Calu3 (cell line): ENCODE results near the gene PTPN9. TPM values are rescaled to one million over a fixed set of nuclear protein-coding genes. Genes with fewer than 3 reads are reported as not detected.

Experiments used
- BruUV-seq: library from RNA; stranded (reverse); fragments of 400-500 nt; replicated peaks from 2 replicates; lab custom pipeline; 2021; lab: Mats Ljungman, UMichigan
- CTCF ChIA-PET: fragments of 300-600 bp; sonication (Branson Sonifier 250); formaldehyde crosslinking; loops from one replicate; lab custom pipeline; 2022; ENCODE audit warnings: antibody characterized with exemption; lab: Charles Lee
- DNase-seq: peaks from one replicate; pipeline ENCODE4 v3.0.0; 2022
- H3K27ac Mint-ChIP-seq: one replicate; pipeline ENCODE4 v1.8.0; 2022; ENCODE audit warnings: mixed read lengths; ENCODE audit not compliant: unreplicated experiment
- H3K27me3 Mint-ChIP-seq: one replicate; pipeline ENCODE4 v1.8.0; 2022; ENCODE audit warnings: mixed read lengths; ENCODE audit not compliant: unreplicated experiment
- H3K36me3 Mint-ChIP-seq: one replicate; pipeline ENCODE4 v1.8.0; 2022; ENCODE audit warnings: mild to moderate bottlenecking, moderate library complexity, mixed read lengths; ENCODE audit not compliant: insufficient read depth, unreplicated experiment
- H3K4me1 Mint-ChIP-seq: one replicate; pipeline ENCODE4 v1.8.0; 2022; ENCODE audit warnings: mild to moderate bottlenecking, low read depth, mixed read lengths; ENCODE audit not compliant: unreplicated experiment
- H3K4me3 Mint-ChIP-seq: one replicate; pipeline ENCODE4 v1.8.0; 2022; ENCODE audit warnings: mild to moderate bottlenecking, low read depth, moderate library complexity, mixed read lengths; ENCODE audit not compliant: unreplicated experiment
- H3K9me3 Mint-ChIP-seq: one replicate; pipeline ENCODE4 v1.8.0; 2022; ENCODE audit warnings: low read depth, mixed read lengths; ENCODE audit not compliant: unreplicated experiment
- intact Hi-C: fragments of 100-400 bp; cut with micrococcal nuclease; formaldehyde crosslinking; loops from one replicate; pipeline ENCODE4 v1.10.0; 2022; ENCODE audit not compliant: unreplicated experiment
- total RNA-seq: library from RNA; stranded (reverse); gene quantifications from 2 replicates; pipeline ENCODE4 v1.2.3, GENCODE V29; 2022
- TF ChIP-seq, protein P1 (sequence below): fragments of 200-600 bp; IDR thresholded peaks from one replicate; pipeline ENCODE4 v1.8.0; 2022; ENCODE audit warnings: antibody characterized with exemption; ENCODE audit not compliant: unreplicated experiment

The PTPN9 gene
- total RNA-seq, 1 experiment from 2014 or later = 30.8 TPM

- TF ChIP-seq, protein P1, sequence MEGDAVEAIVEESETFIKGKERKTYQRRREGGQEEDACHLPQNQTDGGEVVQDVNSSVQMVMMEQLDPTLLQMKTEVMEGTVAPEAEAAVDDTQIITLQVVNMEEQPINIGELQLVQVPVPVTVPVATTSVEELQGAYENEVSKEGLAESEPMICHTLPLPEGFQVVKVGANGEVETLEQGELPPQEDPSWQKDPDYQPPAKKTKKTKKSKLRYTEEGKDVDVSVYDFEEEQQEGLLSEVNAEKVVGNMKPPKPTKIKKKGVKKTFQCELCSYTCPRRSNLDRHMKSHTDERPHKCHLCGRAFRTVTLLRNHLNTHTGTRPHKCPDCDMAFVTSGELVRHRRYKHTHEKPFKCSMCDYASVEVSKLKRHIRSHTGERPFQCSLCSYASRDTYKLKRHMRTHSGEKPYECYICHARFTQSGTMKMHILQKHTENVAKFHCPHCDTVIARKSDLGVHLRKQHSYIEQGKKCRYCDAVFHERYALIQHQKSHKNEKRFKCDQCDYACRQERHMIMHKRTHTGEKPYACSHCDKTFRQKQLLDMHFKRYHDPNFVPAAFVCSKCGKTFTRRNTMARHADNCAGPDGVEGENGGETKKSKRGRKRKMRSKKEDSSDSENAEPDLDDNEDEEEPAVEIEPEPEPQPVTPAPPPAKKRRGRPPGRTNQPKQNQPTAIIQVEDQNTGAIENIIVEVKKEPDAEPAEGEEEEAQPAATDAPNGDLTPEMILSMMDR = no peak
- CTCF ChIA-PET = interaction anchor here (2.1 to 7.0 kb wide), 2 partner anchors 11 to 89 kb away, joined by 5 to 83 read pairs; partner anchors contain the start of gene MAN2C1
- no peak for DNase-seq
- Mint-ChIP-seq H3K9me3 (no peaks in the 10 kb centered on the region), H3K27me3 (no peaks in the 10 kb centered on the region), H3K27ac (peak overlapping the region; percentile 78), H3K4me3 (peak overlapping the region; percentile 99), H3K36me3 (peaks cover 48% of the 10 kb centered on the region), H3K4me1 (peaks cover 27% of the 10 kb centered on the region)
- no TSS peak for BruUV-seq
- intact Hi-C loops = no loop called here
These were observed 122.4 kb downstream of the PTPN9 start for GRCh38 chr15:75456710-75457109.

DNA sequence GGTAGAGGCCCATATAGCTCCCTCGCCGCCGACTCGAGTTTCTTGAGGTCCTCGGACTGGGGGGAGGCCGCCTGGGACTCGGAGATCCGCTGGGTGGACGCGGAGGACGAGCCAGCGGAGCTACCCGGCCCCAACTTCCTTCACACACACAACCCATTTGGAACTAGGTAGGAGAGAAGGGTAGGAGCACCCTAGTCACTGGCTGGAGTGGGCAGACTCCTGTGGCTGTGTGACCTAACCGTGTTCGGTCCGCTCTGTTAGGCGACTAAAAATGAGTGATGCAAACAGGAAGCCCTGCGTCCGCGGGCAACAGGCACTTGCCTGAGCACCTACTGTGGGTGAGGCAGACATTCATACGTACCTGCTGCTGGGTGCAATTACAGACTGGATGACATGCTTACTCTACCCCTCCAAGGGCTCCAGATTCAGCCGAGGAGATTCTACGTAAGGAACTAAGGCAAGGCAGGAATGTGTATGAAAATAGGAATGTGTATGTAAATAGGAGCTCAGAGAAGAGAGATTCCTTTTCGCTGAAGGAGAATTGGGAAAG, 123.1 kb downstream of the PTPN9 start:
- Mint-ChIP-seq H3K4me1 (peaks cover 24% of the 10 kb centered on the region), H3K36me3 (peaks cover 54% of the 10 kb centered on the region), H3K27me3 (no peaks in the 10 kb centered on the region), H3K27ac (peak overlapping the region; percentile 78), H3K4me3 (peak overlapping the region; percentile 99), H3K9me3 (no peaks in the 10 kb centered on the region)
- DNase-seq = peak; percentile 49
- no TSS peak for BruUV-seq
- intact Hi-C loops = no loop called here
- TF ChIP-seq, protein P1 = no peak
- CTCF ChIA-PET = interaction anchor here (0.6 to 7.0 kb wide), 5 partner anchors 9 to 184 kb away, joined by 3 to 83 read pairs (median 5); partner anchors contain the start of genes IMP3 and MAN2C1

DNA sequence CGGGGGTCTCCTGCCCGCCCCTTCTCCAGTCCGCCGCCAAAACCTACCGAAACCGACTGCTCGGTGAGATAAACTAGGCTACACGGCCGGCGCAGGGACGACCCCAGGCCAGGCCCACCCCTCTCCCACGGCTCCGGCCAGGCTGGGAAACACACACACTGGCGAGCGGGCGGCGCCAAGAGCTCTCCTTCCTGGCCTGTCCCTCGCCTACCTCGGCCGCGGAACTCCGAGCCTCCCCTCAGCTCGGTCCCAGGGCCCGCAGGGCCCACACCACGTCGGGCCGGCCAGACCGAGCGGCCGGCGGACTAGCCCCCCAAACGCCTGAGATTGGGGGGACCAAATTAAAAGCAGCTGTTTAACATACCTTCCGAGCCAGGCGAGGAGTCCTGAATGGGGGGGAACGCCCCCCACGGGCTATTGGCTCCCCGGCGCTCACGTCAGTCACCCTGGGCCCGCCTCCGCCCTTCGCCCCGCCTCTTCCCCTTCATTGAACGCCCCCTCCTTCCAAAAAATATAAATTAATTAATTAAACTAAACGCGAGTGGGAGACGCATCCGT, 123.6 kb downstream of the PTPN9 start:
- no TSS peak for BruUV-seq
- H3K36me3 Mint-ChIP-seq = peaks cover 60% of the 10 kb centered on the region
- peak overlapping the region; percentile 99 for H3K4me3 Mint-ChIP-seq
- H3K9me3 Mint-ChIP-seq = no peaks in the 10 kb centered on the region
- peaks cover 18% of the 10 kb centered on the region for H3K4me1 Mint-ChIP-seq
- H3K27me3 Mint-ChIP-seq = no peaks in the 10 kb centered on the region
- intact Hi-C loops = no loop called here
- CTCF ChIA-PET = interaction anchor here (0.6 to 7.0 kb wide), 6 partner anchors 9 to 185 kb away, joined by 3 to 83 read pairs (median 4); partner anchors contain the start of genes IMP3 and MAN2C1
- peak overlapping the region; percentile 78 for H3K27ac Mint-ChIP-seq
- peak; percentile 91 for DNase-seq
- TF ChIP-seq, protein P1 = no peak

- H3K27ac Mint-ChIP-seq = peak overlapping the region; percentile 87
- BruUV-seq = no TSS peak
- CTCF ChIA-PET = interaction anchor here (0.5 to 7.0 kb wide), 9 partner anchors 9 to 186 kb away, joined by 3 to 83 read pairs (median 5); partner anchors contain the start of genes IMP3 and MAN2C1
- H3K4me3 Mint-ChIP-seq = peak overlapping the region; percentile 99
- intact Hi-C loops = loop anchor here (5.0 kb wide), 1 partner anchor 188 kb away; the partner anchor contains the start of gene IMP3
- no peaks in the 10 kb centered on the region for H3K27me3 Mint-ChIP-seq
- TF ChIP-seq, protein P1 = no peak
- peak; percentile 86 for DNase-seq
- peaks cover 68% of the 10 kb centered on the region for H3K36me3 Mint-ChIP-seq
- peaks cover 17% of the 10 kb centered on the region for H3K4me1 Mint-ChIP-seq
- no peaks in the 10 kb centered on the region for H3K9me3 Mint-ChIP-seq
These were observed 124.4 kb downstream of the PTPN9 start for GRCh38 chr15:75454471-75455378.
